Middle frontal gyrus (tissue), 1 donor: ENCODE results near the gene GFRAL.
"Not testable (repeated sequence)": the region's sequence is repeated elsewhere in the genome, so short reads cannot be mapped to it uniquely, and the experiment has no call there.

Experiments
- DNase-seq: peaks from one replicate; pipeline ENCODE4 v3.0.0-alpha.2; 2015; ENCODE audit warnings: low spot score; ENCODE audit errors: extremely low spot score

The GFRAL gene

GRCh38 chr6:55327169-55327568 is at the start of gene GFRAL:
GFRAL (plus strand) TSS chr6:55327469; CDS start chr6:55327555, 86 bp downstream.
- no peak for DNase-seq

- DNase-seq = no peak
Observed at GRCh38 chr6:55277646-55278045, 49.6 kb upstream of the GFRAL start.

- no peak for DNase-seq
Observed at GRCh38 chr6:55281215-55281614, 46.1 kb upstream of the GFRAL start.

GRCh38 chr6:55282115-55282514 is 45.2 kb upstream of the GFRAL start:
- DNase-seq = no peak

GRCh38 chr6:55286824-55287223 is 40.4 kb upstream of the GFRAL start:
- DNase-seq = no peak

- DNase-seq = no peak
Observed at GRCh38 chr6:55290736-55291135, 36.5 kb upstream of the GFRAL start.

GRCh38 chr6:55293116-55293515 is 34.2 kb upstream of the GFRAL start:
- no peak for DNase-seq

- DNase-seq = not testable (repeated sequence)
Observed at GRCh38 chr6:55297214-55297613, 30.1 kb upstream of the GFRAL start.

- DNase-seq = no peak
Observed at GRCh38 chr6:55299286-55299985, 27.8 kb upstream of the GFRAL start.

- DNase-seq = no peak
Observed at GRCh38 chr6:55304747-55305146, 22.5 kb upstream of the GFRAL start.

- no peak for DNase-seq
Observed at GRCh38 chr6:55319961-55320695, 7.1 kb upstream of the GFRAL start.

- DNase-seq = no peak
Observed at GRCh38 chr6:55320696-55321086, 6.6 kb upstream of the GFRAL start.

- no peak for DNase-seq
Observed at GRCh38 chr6:55377150-55377549, 49.9 kb downstream of the GFRAL start.

- DNase-seq = no peak
Observed at GRCh38 chr6:55379471-55379870, 52.2 kb downstream of the GFRAL start.

GRCh38 chr6:55379895-55380294 is 52.6 kb downstream of the GFRAL start:
- DNase-seq = no peak

- no peak for DNase-seq
Observed at GRCh38 chr6:55388211-55388610, 60.9 kb downstream of the GFRAL start.

GRCh38 chr6:55395871-55396270 is 68.6 kb downstream of the GFRAL start:
- DNase-seq = no peak

- DNase-seq = no peak
Observed at GRCh38 chr6:55397986-55398385, 70.7 kb downstream of the GFRAL start.

- no peak for DNase-seq
Observed at GRCh38 chr6:55399351-55399750, 72.1 kb downstream of the GFRAL start.

GRCh38 chr6:55405474-55406235 is 78.4 kb downstream of the GFRAL start:
- no peak for DNase-seq

GRCh38 chr6:55410674-55411073 is 83.4 kb downstream of the GFRAL start:
- DNase-seq = no peak

GRCh38 chr6:55423933-55424332 is 96.7 kb downstream of the GFRAL start:
- DNase-seq = no peak
